KMS-11 (cell line): ENCODE data around the gene YIPF7.

ENCODE experiments used
- H2AFZ ChIP-seq: fragments of 200-600 bp; sonication (generic); 2 replicates; pipeline ENCODE4 v1.6.1; 2016; ENCODE audit warnings: antibody characterized with exemption, mixed run types, low read depth
- H3K27ac ChIP-seq: fragments of 200-600 bp; sonication (generic); 2 replicates; pipeline ENCODE4 v1.6.1; 2016; ENCODE audit warnings: mild to moderate bottlenecking, mixed run types
- H3K27me3 ChIP-seq: fragments of 200-600 bp; sonication (generic); 2 replicates; pipeline ENCODE4 v1.6.1; 2017; ENCODE audit warnings: mild to moderate bottlenecking, low read depth, mixed run types, moderate library complexity; ENCODE audit not compliant: insufficient read depth
- H3K36me3 ChIP-seq: fragments of 200-600 bp; sonication (generic); 2 replicates; pipeline ENCODE4 v1.6.1; 2017; ENCODE audit warnings: mild to moderate bottlenecking, mixed run types; ENCODE audit not compliant: insufficient read depth
- H3K4me1 ChIP-seq: fragments of 200-600 bp; sonication (generic); 2 replicates; pipeline ENCODE4 v1.6.1; 2016; ENCODE audit warnings: mild to moderate bottlenecking, low read depth, mixed run types; ENCODE audit not compliant: poor library complexity, severe bottlenecking
- H3K4me2 ChIP-seq: fragments of 200-600 bp; sonication (generic); 2 replicates; pipeline ENCODE4 v1.7.0; 2016; ENCODE audit warnings: mild to moderate bottlenecking, mixed run types
- H3K4me3 ChIP-seq: fragments of 200-600 bp; sonication (generic); IDR thresholded peaks from 2 replicates; pipeline ENCODE4 v1.6.1; 2017; ENCODE audit warnings: low read depth, low read length, mixed read lengths; ENCODE audit not compliant: insufficient read depth
- H3K79me2 ChIP-seq: fragments of 200-600 bp; sonication (generic); 2 replicates; pipeline ENCODE4 v1.6.1; 2016; ENCODE audit warnings: low read depth, mixed run types; ENCODE audit not compliant: insufficient read depth
- H3K9ac ChIP-seq: fragments of 200-600 bp; sonication (generic); 2 replicates; pipeline ENCODE4 v1.6.1; 2016; ENCODE audit warnings: mild to moderate bottlenecking, mixed run types
- H4K20me1 ChIP-seq: fragments of 200-600 bp; sonication (generic); 2 replicates; pipeline ENCODE4 v1.6.1; 2016; ENCODE audit warnings: mild to moderate bottlenecking, mixed run types; ENCODE audit not compliant: insufficient read depth
- CTCF ChIP-seq: fragments of 200-600 bp; sonication (generic); conservative IDR thresholded peaks from 2 replicates; pipeline ENCODE4 v1.6.1; 2017; ENCODE audit warnings: low read depth, mild to moderate bottlenecking, antibody characterized with exemption, low read length, moderate library complexity, mixed read lengths

Gene YIPF7

GRCh38 chr4:44679060-44679459 is 27.6 kb upstream of the YIPF7 start:
- H3K4me3 ChIP-seq = peak overlapping the region; percentile 77
- H3K27ac ChIP-seq = peak overlapping the region; percentile 91
- H4K20me1 ChIP-seq = no peaks in the 10 kb centered on the region
- H2AFZ ChIP-seq = peak overlapping the region; percentile 93
- peak overlapping the region; percentile 96 for H3K9ac ChIP-seq
- no peaks in the 10 kb centered on the region for H3K27me3 ChIP-seq
- H3K4me2 ChIP-seq = peak overlapping the region; percentile 51
- H3K36me3 ChIP-seq = no peaks in the 10 kb centered on the region
- peaks cover 43% of the 10 kb centered on the region for H3K4me1 ChIP-seq
- H3K79me2 ChIP-seq = peaks cover 31% of the 10 kb centered on the region; the same call in 1 of the 2 replicates
- no peak for TF ChIP-seq CTCF

DNA sequence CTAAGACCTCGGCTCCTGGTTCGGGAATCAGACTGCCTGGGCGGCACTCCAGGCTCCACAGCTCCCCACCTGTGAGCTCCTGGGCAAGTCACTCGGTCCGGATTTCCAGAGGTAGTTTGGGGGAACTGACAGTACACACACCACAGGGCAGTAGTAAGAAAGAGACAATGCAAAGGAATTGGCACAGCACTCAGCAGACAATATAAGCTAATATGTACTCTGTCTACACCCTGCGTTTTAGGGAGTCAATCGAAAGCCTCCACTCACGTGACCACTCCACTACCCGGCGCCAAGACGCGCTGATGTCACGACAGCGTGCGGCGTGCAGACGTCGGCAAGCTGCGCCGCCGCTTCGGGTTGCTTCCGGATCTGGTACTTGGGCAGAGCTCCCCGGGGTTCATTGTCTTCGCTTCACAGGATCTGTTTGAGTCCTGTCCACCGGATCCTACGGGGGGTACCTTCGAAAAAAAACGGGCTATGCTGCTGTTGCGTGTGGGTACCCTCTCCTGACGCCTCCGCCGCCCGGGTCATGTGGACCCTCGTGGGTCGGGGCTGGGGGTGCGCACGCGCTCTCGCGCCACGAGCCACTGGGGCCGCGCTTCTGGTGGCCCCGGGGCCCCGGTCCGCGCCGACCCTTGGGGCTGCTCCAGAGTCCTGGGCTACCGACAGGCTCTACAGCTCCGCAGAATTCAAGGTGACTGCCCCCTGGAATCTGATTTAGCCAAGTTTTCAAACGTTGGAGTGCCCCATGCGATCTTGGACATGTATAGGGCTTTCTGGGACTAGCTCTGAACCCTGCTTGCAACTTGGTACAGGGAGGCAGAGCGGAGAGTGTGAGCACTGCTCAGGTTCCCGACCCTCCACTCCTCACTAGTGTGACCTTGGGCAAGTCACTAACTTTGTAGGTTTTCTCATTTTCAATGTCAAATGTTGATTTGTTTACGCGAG is 26.9 kb upstream of the YIPF7 start, which contains the start of gene GUF1:
Gene GUF1 (plus strand): TSS at position 327 of the 948 bp plus-strand sequence. CDS start 203 bp downstream, at position 530.
- Histone ChIP-seq H3K27ac (peak within 1 kb of the TSS; percentile 91), H3K9ac (peak within 1 kb of the TSS; percentile 96), H3K79me2 (peaks cover 31% of the 10 kb centered on the region; the same call in 1 of the 2 replicates), H4K20me1 (no peaks in the 10 kb centered on the region), H3K4me3 (peak within 1 kb of the TSS; percentile 77), H2AFZ (peak within 1 kb of the TSS; percentile 93), H3K27me3 (no peaks in the 10 kb centered on the region), H3K4me2 (peak within 1 kb of the TSS; percentile 84), H3K36me3 (no peaks in the 10 kb centered on the region), H3K4me1 (peaks cover 36% of the 10 kb centered on the region)
- no peak for TF ChIP-seq CTCF

DNA sequence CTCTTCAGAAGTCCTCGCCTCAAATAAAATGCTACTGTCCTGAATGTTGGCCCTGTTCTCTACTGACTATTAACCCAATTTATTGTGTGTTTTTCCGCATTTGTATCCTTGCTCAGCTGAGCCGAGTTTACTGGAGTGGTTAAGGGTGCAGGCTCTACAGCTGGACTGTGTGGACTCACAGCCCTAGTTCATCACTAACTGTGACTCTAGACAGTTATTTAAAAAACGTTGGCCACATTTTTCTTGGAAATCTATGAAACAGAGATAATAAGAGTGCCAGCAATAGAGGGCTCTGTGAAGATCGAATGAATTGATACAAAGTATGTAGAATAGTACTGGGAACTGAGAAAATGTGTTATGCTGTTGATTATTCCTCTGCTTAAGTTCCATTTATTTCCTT is 23.9 kb upstream of the YIPF7 start:
- H3K9ac ChIP-seq = no peak overlapping the region
- no peaks in the 10 kb centered on the region for H3K36me3 ChIP-seq
- H4K20me1 ChIP-seq = no peaks in the 10 kb centered on the region
- H3K79me2 ChIP-seq = peaks cover 19% of the 10 kb centered on the region; the same call in 1 of the 2 replicates
- peaks cover 9% of the 10 kb centered on the region for H3K4me1 ChIP-seq
- no peak overlapping the region for H3K27ac ChIP-seq
- H2AFZ ChIP-seq = no peak overlapping the region
- H3K4me3 ChIP-seq = no peak overlapping the region
- no peak overlapping the region for H3K4me2 ChIP-seq
- no peaks in the 10 kb centered on the region for H3K27me3 ChIP-seq
- TF ChIP-seq CTCF = no peak

DNA sequence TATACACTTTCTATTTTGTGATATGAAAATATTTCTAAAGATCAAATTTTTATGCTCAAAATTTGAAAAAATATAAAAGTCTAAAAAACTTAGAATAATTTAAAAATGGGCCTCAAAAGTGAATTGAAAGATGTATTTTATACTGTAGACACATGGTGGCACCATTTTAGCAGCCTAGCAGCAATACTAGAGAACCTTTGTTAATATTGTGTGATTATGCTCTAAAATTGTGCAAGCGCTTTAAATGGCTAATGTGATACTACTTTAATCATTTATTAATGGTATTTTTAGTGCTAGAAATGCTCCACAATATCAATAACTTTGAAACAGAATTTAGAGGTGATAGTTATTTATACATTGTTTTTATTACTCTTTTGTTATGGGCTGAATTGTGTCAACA is 23.0 kb upstream of the YIPF7 start:
- Histone ChIP-seq H3K27ac (no peak overlapping the region), H3K4me2 (no peak overlapping the region), H3K4me3 (no peak overlapping the region), H3K4me1 (peaks cover 4% of the 10 kb centered on the region), H4K20me1 (no peaks in the 10 kb centered on the region), H3K27me3 (no peaks in the 10 kb centered on the region), H3K79me2 (peaks cover 10% of the 10 kb centered on the region; the same call in 1 of the 2 replicates), H3K9ac (no peak overlapping the region), H2AFZ (no peak overlapping the region), H3K36me3 (no peaks in the 10 kb centered on the region)
- no peak for TF ChIP-seq CTCF
